HCT116 (cell line): ENCODE results near the gene COA1. TPM values are rescaled to one million over a fixed set of nuclear protein-coding genes. Genes with fewer than 3 reads are reported as not detected.
"Not testable (repeated sequence)": the region's sequence is repeated elsewhere in the genome, so short reads cannot be mapped to it uniquely, and the experiment has no call there.

Experiments used
- ATAC-seq: fragments of 200-7000 bp; cut with Tn5 transposase; 2 replicates; pipeline ENCODE4 v1.9.1; 2020; ENCODE audit warnings: mild to moderate bottlenecking, moderate library complexity
- BruUV-seq: library from RNA; stranded (reverse); fragments of 400-500 nt; replicated peaks from 2 replicates; lab custom pipeline; 2021; lab: Mats Ljungman, UMichigan
- CTCF ChIA-PET: fragments of 300-600 bp; sonication (Branson Sonifier 250); formaldehyde crosslinking; loops from one replicate; lab custom pipeline; 2021; ENCODE audit warnings: antibody characterized with exemption; lab: Charles Lee
- POLR2A ChIA-PET: fragments of 300-600, 350-600 bp; sonication (Branson Sonifier 250); formaldehyde crosslinking; loops from one replicate; lab custom pipeline; 2021; ENCODE audit warnings: antibody characterized with exemption; lab: Charles Lee
- RAD21 ChIA-PET, 2 experiments: fragments of 300-600 bp; sonication (Branson Sonifier 250); formaldehyde crosslinking; loops; one replicate each; lab custom pipeline; 2023; ENCODE audit warnings: low total read pairs in 2 of 2; ENCODE audit not compliant: uncharacterized antibody in 2 of 2, unreplicated experiment in 2 of 2, low non-redundant PET in 1 of 2; lab: Charles Lee
- DNase-seq: peaks from one replicate; pipeline ENCODE4 v3.0.0-alpha.2; 2010; ENCODE audit warnings: low read depth, low spot score
- H2AFZ ChIP-seq: fragments of 200-600 bp; shearing (Covaris generic), sonication (generic); 2 replicates; pipeline ENCODE4 v1.6.1; 2017; ENCODE audit warnings: low read depth, mixed run types, mixed read lengths, antibody characterized with exemption, low read length; ENCODE audit not compliant: poor library complexity, severe bottlenecking
- H3K27ac ChIP-seq: 2 replicates; pipeline ENCODE4 v1.5.1; 2012; ENCODE audit warnings: low read depth, low read length
- H3K27me3 ChIP-seq: fragments of 200-600 bp; sonication (generic); 2 replicates; pipeline ENCODE4 v1.6.1; 2016; ENCODE audit warnings: mixed run types, low read length, mixed read lengths; ENCODE audit not compliant: insufficient read depth
- H3K36me3 ChIP-seq, 2 experiments: fragments of 200-500 bp in 1 of 2; fragments of 200-600 bp in 1 of 2; sonication (Bioruptor generic) in 1 of 2; sonication (generic) in 1 of 2; 2 replicates each; pipeline versions ENCODE4 v1.5.1 to v1.6.1; 2014 to 2016; ENCODE audit warnings: low read length in 2 of 2, inconsistent platforms in 1 of 2, mixed read lengths in 1 of 2, mixed run types in 1 of 2; ENCODE audit not compliant: insufficient read depth in 2 of 2, control insufficient read depth in 1 of 2
- H3K4me1 ChIP-seq, 2 experiments: fragments of 200-600 bp in 1 of 2; sonication (generic) in 1 of 2; 2 replicates each; pipeline versions ENCODE4 v1.5.1 to v1.6.1; 2012 to 2017; ENCODE audit warnings: low read length in 2 of 2, inconsistent platforms in 1 of 2, mild to moderate bottlenecking in 1 of 2, mixed read lengths in 1 of 2, mixed run types in 1 of 2, moderate library complexity in 1 of 2; ENCODE audit not compliant: insufficient read depth in 2 of 2, control insufficient read depth in 1 of 2
- H3K4me2 ChIP-seq: fragments of 200-600 bp; sonication (generic); 2 replicates; pipeline ENCODE4 v1.6.1; 2017; ENCODE audit warnings: mixed run types, low read length, mixed read lengths
- H3K4me3 ChIP-seq, 2 experiments: fragments of 200-600 bp in 1 of 2; sonication (generic) in 1 of 2; replicated peaks in 1 of 2; 2 replicates each; pipeline ENCODE4 v1.5.1; 2011 to 2016; ENCODE audit warnings: low read length in 2 of 2, control low read depth in 1 of 2, low read depth in 1 of 2, mild to moderate bottlenecking in 1 of 2, mixed read lengths in 1 of 2, mixed run types in 1 of 2
- H3K79me2 ChIP-seq: fragments of 200-600 bp; sonication (generic); 2 replicates; pipeline ENCODE4 v1.6.1; 2017; ENCODE audit warnings: mild to moderate bottlenecking, mixed run types, low read length, moderate library complexity, mixed read lengths; ENCODE audit not compliant: insufficient read depth
- H3K9ac ChIP-seq: fragments of 200-600 bp; sonication (generic); 2 replicates; pipeline ENCODE4 v1.6.1; 2016; ENCODE audit warnings: low read length, mixed read lengths
- H3K9me2 ChIP-seq: fragments of 200-600 bp; sonication (generic), shearing (Covaris generic); 2 replicates; pipeline ENCODE4 v1.6.1; 2017; ENCODE audit warnings: mixed run types, mild to moderate bottlenecking, moderate library complexity; ENCODE audit not compliant: insufficient read depth
- H3K9me3 ChIP-seq, 2 experiments: fragments of 200-500 bp in 1 of 2; fragments of 200-600 bp in 1 of 2; sonication (Bioruptor generic) in 1 of 2; sonication (generic) in 1 of 2; 2 replicates each; pipeline ENCODE4 v1.6.1; 2014 to 2017; ENCODE audit warnings: low read length in 2 of 2, mixed read lengths in 2 of 2, inconsistent platforms in 1 of 2, low read depth in 1 of 2, mild to moderate bottlenecking in 1 of 2, mixed run types in 1 of 2, moderate library complexity in 1 of 2; ENCODE audit not compliant: control insufficient read depth in 1 of 2, insufficient read depth in 1 of 2
- H4K20me1 ChIP-seq: fragments of 200-600 bp; sonication (generic), shearing (Covaris generic); 2 replicates; pipeline ENCODE4 v1.6.1; 2017; ENCODE audit warnings: mixed run types, mild to moderate bottlenecking, moderate library complexity; ENCODE audit not compliant: insufficient read depth
- CBX3 ChIP-seq: IDR thresholded peaks from 2 replicates; pipeline ENCODE4 v1.6.1; 2012; ENCODE audit warnings: low read depth
- ELF1 ChIP-seq: IDR thresholded peaks from 2 replicates; pipeline ENCODE4 v1.6.1; 2012; ENCODE audit warnings: low read depth, borderline replicate concordance
- JUND ChIP-seq: IDR thresholded peaks from 2 replicates; pipeline ENCODE4 v1.6.1; 2012
- POLR2A ChIP-seq: IDR thresholded peaks from 2 replicates; pipeline ENCODE4 v1.7.0; 2011; ENCODE audit warnings: borderline replicate concordance; ENCODE audit not compliant: insufficient read depth, insufficient read length; ENCODE audit errors: extremely low read depth
- ZNF274 ChIP-seq: fragments of 200-500 bp; sonication (Bioruptor generic); IDR thresholded peaks from 2 replicates; pipeline ENCODE4 v1.6.1; 2014; ENCODE audit warnings: mild to moderate bottlenecking, low read depth, low read length, inconsistent platforms
- intact Hi-C: fragments of 100-400 bp; cut with micrococcal nuclease; formaldehyde crosslinking; loops from 2 replicates; pipeline ENCODE4 v1.10.0; 2022
- total RNA-seq: library from RNA; stranded (reverse); gene quantifications from one replicate; pipeline ENCODE4 v1.2.1, GENCODE V29; 2021; ENCODE audit not compliant: unreplicated experiment
- TF ChIP-seq, protein P1 (sequence below), 3 experiments: fragments of 200-600 bp in 1 of 3; sonication (generic) in 1 of 3; IDR thresholded peaks in 2 of 3; conservative IDR thresholded peaks in 1 of 3; 2 replicates each; pipeline ENCODE4 v1.5.1; 2012 to 2017; ENCODE audit warnings: low read depth in 2 of 3, low read length in 2 of 3, antibody characterized with exemption in 1 of 3, borderline replicate concordance in 1 of 3, control low read depth in 1 of 3, mild to moderate bottlenecking in 1 of 3, mixed read lengths in 1 of 3, mixed run types in 1 of 3, moderate library complexity in 1 of 3; ENCODE audit not compliant: insufficient read depth in 1 of 3

The COA1 gene
- total RNA-seq, 1 experiment from 2014 or later: 78.5 TPM

DNA sequence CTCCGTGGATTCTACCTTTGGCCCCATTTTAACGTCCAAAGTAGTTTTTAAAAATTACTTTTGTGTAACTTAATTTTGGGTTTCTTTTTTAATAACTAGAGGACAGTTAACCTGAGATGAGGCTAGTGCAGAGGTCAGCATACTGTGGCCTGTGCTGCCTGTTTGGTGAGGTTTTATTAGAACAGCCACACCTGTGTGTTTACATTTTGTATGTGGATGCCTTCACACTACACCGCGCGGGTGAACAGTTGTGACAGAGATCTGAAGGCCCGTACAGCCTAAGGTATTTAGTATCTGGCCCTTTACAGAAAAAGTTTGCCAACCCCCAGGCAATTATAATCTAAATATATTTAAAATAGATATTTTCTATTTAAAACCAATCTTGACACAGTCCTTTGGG, 99.5 kb downstream of the COA1 start:
- DNase-seq (no peak), ATAC-seq (no peak)
- peaks cover 18 to 34% of the 10 kb centered on the region in 2 experiments; a peak in 3 of 4 replicates for H3K36me3 ChIP-seq
- no peaks in the 10 kb centered on the region for H3K79me2 ChIP-seq
- no peak overlapping the region for H3K27ac ChIP-seq
- no peaks in the 10 kb centered on the region for H3K9me3 ChIP-seq
- H3K9me2 ChIP-seq: no peaks in the 10 kb centered on the region
- intact Hi-C loops: no loop called here
- ChIA-PET RAD21 (no interaction called here), CTCF (no interaction called here), POLR2A (no interaction called here)
- H4K20me1 ChIP-seq: no peaks in the 10 kb centered on the region
- H3K27me3 ChIP-seq: no peaks in the 10 kb centered on the region
- H3K9ac ChIP-seq: no peak overlapping the region
- no peak overlapping the region for H3K4me3 ChIP-seq
- H3K4me1 ChIP-seq: no peaks in the 10 kb centered on the region
- no peak overlapping the region for H2AFZ ChIP-seq
- TF ChIP-seq ZNF274 (no peak), ELF1 (no peak), POLR2A (no peak), CBX3 (no peak)
- BruUV-seq: no TSS peak
- no peak overlapping the region for H3K4me2 ChIP-seq

DNA sequence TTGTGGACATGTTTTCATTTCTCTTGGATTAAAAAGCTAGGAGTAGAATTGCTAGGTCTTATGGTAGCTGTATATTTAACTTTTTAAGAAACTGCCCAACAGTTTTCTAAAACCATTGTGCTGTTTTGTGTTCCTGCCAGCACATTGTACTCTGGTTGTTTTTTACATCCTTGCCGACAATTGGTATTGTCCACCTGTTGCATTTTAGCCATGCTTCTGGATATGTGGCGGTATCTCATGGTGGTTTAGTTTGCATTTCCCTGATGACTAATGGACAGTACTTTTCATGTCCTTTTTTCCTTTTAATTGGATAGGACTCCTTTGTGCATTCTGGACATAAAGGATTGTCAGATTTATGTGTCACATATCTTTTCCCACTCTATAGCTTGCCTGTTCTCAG, 100.9 kb downstream of the COA1 start:
- RAD21 ChIA-PET: no interaction called here

GRCh38 chr7:43627798-43628197, 101.5 kb downstream of the COA1 start:
- H3K27me3 ChIP-seq, RAD21 ChIA-PET, H3K9me3 ChIP-seq, H4K20me1 ChIP-seq, H3K9me2 ChIP-seq, POLR2A ChIA-PET, DNase-seq, H2AFZ ChIP-seq, H3K4me3 ChIP-seq, ATAC-seq, H3K79me2 ChIP-seq, H3K27ac ChIP-seq, H3K9ac ChIP-seq, H3K4me2 ChIP-seq, H3K4me1 ChIP-seq, BruUV-seq, intact Hi-C loops: not testable (repeated sequence)
- CTCF ChIA-PET: interaction anchor here (1.5 kb wide), 1 partner anchor 45 kb away, joined by 4 read pairs; the partner anchor contains the start of gene STK17A
- H3K36me3 ChIP-seq: peaks cover 18 to 21% of the 10 kb centered on the region in 2 experiments

More for the DNA sequence above, 100.9 kb downstream of the COA1 start:
- no peak overlapping the region for H3K27ac ChIP-seq
- H3K9me2 ChIP-seq: no peaks in the 10 kb centered on the region
- H3K9me3 ChIP-seq: no peaks in the 10 kb centered on the region
- no peaks in the 10 kb centered on the region for H3K27me3 ChIP-seq
- ChIA-PET CTCF (interaction anchor here (1.5 kb wide), 1 partner anchor 46 kb away, joined by 4 read pairs; the partner anchor contains the start of gene STK17A), POLR2A (no interaction called here)
- no peaks in the 10 kb centered on the region for H3K79me2 ChIP-seq
- H3K9ac ChIP-seq: no peak overlapping the region
- H3K4me2 ChIP-seq: no peak overlapping the region
- peaks cover 22 to 28% of the 10 kb centered on the region in 2 experiments for H3K36me3 ChIP-seq
- no peak for DNase-seq
- no peaks in the 10 kb centered on the region for H3K4me1 ChIP-seq
- no peaks in the 10 kb centered on the region for H4K20me1 ChIP-seq
- BruUV-seq: no TSS peak
- ATAC-seq: no peak
- no peak overlapping the region for H3K4me3 ChIP-seq
- intact Hi-C loops: no loop called here
- no peak overlapping the region for H2AFZ ChIP-seq
- TF ChIP-seq JUND: no peak
- TF ChIP-seq, protein P1, sequence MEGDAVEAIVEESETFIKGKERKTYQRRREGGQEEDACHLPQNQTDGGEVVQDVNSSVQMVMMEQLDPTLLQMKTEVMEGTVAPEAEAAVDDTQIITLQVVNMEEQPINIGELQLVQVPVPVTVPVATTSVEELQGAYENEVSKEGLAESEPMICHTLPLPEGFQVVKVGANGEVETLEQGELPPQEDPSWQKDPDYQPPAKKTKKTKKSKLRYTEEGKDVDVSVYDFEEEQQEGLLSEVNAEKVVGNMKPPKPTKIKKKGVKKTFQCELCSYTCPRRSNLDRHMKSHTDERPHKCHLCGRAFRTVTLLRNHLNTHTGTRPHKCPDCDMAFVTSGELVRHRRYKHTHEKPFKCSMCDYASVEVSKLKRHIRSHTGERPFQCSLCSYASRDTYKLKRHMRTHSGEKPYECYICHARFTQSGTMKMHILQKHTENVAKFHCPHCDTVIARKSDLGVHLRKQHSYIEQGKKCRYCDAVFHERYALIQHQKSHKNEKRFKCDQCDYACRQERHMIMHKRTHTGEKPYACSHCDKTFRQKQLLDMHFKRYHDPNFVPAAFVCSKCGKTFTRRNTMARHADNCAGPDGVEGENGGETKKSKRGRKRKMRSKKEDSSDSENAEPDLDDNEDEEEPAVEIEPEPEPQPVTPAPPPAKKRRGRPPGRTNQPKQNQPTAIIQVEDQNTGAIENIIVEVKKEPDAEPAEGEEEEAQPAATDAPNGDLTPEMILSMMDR (IDR thresholded peaks at IDR 0.05 in 2 of 3, conservative IDR thresholded peaks at IDR 0.05 in 1 of 3; ENCODE audit: borderline replicate concordance in 1 of 3, insufficient read depth in 1 of 3, low read depth in 2 of 3, low read length in 2 of 3): no peak
- TF ChIP-seq, all 23 proteins: peak for 0
